ENCODE data around the gene PRKCE.
"Not testable (repeated sequence)": the region's sequence is repeated elsewhere in the genome, so short reads cannot be mapped to it uniquely, and the experiment has no call there.

PRKCE gene

GRCh38 chr2:45713136-45713535, 61.7 kb downstream of the PRKCE start:
- no peak for TF ChIP-seq CTCF (IDR thresholded peaks at IDR 0.05; ENCODE audit: borderline replicate concordance, insufficient read depth, low read depth, low read length)
- H3K4me3 ChIP-seq (ENCODE audit: low read depth, low read length), result no peak overlapping the region

- TF ChIP-seq CTCF (IDR thresholded peaks at IDR 0.05; ENCODE audit: borderline replicate concordance, insufficient read depth, low read depth, low read length), result no peak
- no peak overlapping the region for H3K4me3 ChIP-seq (ENCODE audit: low read depth, low read length)
These were observed 62.1 kb downstream of the PRKCE start for GRCh38 chr2:45713591-45713990.

GRCh38 chr2:45714679-45715078, 63.2 kb downstream of the PRKCE start:
- no peak for TF ChIP-seq CTCF (IDR thresholded peaks at IDR 0.05; ENCODE audit: borderline replicate concordance, insufficient read depth, low read depth, low read length)

GRCh38 chr2:45715601-45716379, 64.3 kb downstream of the PRKCE start:
- no peak for TF ChIP-seq CTCF (IDR thresholded peaks at IDR 0.05; ENCODE audit: borderline replicate concordance, insufficient read depth, low read depth, low read length)
- H3K4me3 ChIP-seq (ENCODE audit: low read depth, low read length), result no peak overlapping the region

More at GRCh38 chr2:45714679-45715078, 63.2 kb downstream of the PRKCE start:
- H3K4me3 ChIP-seq (ENCODE audit: low read depth, low read length), result no peak overlapping the region

GRCh38 chr2:45716432-45716831, 65.0 kb downstream of the PRKCE start:
- not testable (repeated sequence) for H3K4me3 ChIP-seq (ENCODE audit: low read depth, low read length)

- no peak for TF ChIP-seq CTCF (IDR thresholded peaks at IDR 0.05; ENCODE audit: borderline replicate concordance, insufficient read depth, low read depth, low read length)
These were observed 65.4 kb downstream of the PRKCE start for GRCh38 chr2:45716915-45717314.

GRCh38 chr2:45720210-45720609, 68.7 kb downstream of the PRKCE start:
- no peak for TF ChIP-seq CTCF (IDR thresholded peaks at IDR 0.05; ENCODE audit: borderline replicate concordance, insufficient read depth, low read depth, low read length)
- H3K4me3 ChIP-seq (ENCODE audit: low read depth, low read length), result no peak overlapping the region

More at GRCh38 chr2:45716915-45717314, 65.4 kb downstream of the PRKCE start:
- no peak overlapping the region for H3K4me3 ChIP-seq (ENCODE audit: low read depth, low read length)
